ENCODE data around the gene POLDIP3. TPM values are rescaled to one million over a fixed set of nuclear protein-coding genes. Genes with fewer than 3 reads are reported as not detected.
"Not testable (repeated sequence)": the region's sequence is repeated elsewhere in the genome, so short reads cannot be mapped to it uniquely, and the experiment has no call there.

Gene POLDIP3
- total and polyA plus RNA-seq, 2 experiments from 2014 or later = 35.5 to 45.9 TPM

DNA sequence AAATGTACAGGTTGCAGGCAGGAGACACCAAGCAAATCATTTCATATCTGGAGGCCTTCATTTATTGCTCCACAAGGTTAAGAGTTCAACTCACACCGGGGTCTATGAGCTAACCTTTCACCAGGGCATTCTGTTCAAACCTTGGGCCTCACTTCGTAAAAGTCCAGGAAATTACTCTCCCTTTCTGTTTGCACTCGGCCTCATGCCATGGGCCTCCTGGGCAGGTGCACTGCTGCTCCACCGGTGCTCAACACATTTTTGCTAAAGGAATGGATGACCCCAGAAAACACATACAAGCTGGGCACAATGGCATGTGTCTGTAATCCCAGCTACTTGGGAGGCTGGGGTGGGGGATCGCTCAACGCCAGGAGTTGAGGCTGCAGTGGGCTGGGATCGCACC is 78.5 kb downstream of the POLDIP3 start:
- Histone ChIP-seq H3K27ac (no peak overlapping the region), H3K4me2 (ENCODE audit: unreplicated experiment) (no peak overlapping the region), H3F3A (ENCODE audit: insufficient read depth) (peaks cover 11% of the 10 kb centered on the region), H3K36me3 (ENCODE audit: low read depth) (no peaks in the 10 kb centered on the region), H3K4me1 (ENCODE audit: insufficient read depth) (peaks cover 5% of the 10 kb centered on the region; the same call in 1 of the 2 replicates), H3K79me2 (ENCODE audit: insufficient read depth) (no peaks in the 10 kb centered on the region), H3K4me3 (no peak overlapping the region), H3K27me3 (replicated peaks; ENCODE audit: insufficient read depth) (no peaks in the 10 kb centered on the region), H3K9me3 (ENCODE audit: low read depth) (no peaks in the 10 kb centered on the region), H3K9me2 (ENCODE audit: insufficient read depth) (no peaks in the 10 kb centered on the region), H3K9ac (no peak overlapping the region), H2AFZ (no peak overlapping the region), H4K20me1 (ENCODE audit: insufficient read depth) (no peaks in the 10 kb centered on the region)
- 82 to 85% methylated on average over 7 of the region's 7 CpGs for WGBS, 2 experiments (ENCODE audit: low coverage in 1 of 2, low lambda C conversion rate in 2 of 2, missing lambda C conversion rate in 2 of 2)
- in situ Hi-C loops (cut with MboI) = no loop called here
- TF ChIP-seq EZH2phosphoT487 (IDR thresholded peaks at IDR 0.05; ENCODE audit: insufficient read depth, low read depth) = no peak
- no peak for TF ChIP-seq EZH2 (IDR thresholded peaks at IDR 0.05; ENCODE audit: insufficient read depth, poor library complexity, severe bottlenecking)
- DNase-seq = no peak

GRCh38 chr22:42535082-42535731 is 79.5 kb downstream of the POLDIP3 start:
- H3K9me2 ChIP-seq (ENCODE audit: insufficient read depth); H3K27me3 ChIP-seq (replicated peaks; ENCODE audit: insufficient read depth); H2AFZ ChIP-seq; H3K9me3 ChIP-seq (ENCODE audit: low read depth); DNase-seq; H3K36me3 ChIP-seq (ENCODE audit: low read depth); H3K4me3 ChIP-seq; H3K4me1 ChIP-seq (ENCODE audit: insufficient read depth); H3K9ac ChIP-seq; in situ Hi-C loops (cut with MboI); H4K20me1 ChIP-seq (ENCODE audit: insufficient read depth); H3K4me2 ChIP-seq (ENCODE audit: unreplicated experiment); H3K79me2 ChIP-seq (ENCODE audit: insufficient read depth); H3K27ac ChIP-seq: not testable (repeated sequence)
- 62 to 67% methylated on average over 4 to 6 of the region's 14 CpGs for WGBS, 2 experiments (ENCODE audit: low coverage in 1 of 2, low lambda C conversion rate in 2 of 2, missing lambda C conversion rate in 2 of 2)
- H3F3A ChIP-seq (ENCODE audit: insufficient read depth) = peaks cover 11% of the 10 kb centered on the region

Small RNAs within 50 kb of the gene (small RNA-seq; reads per million reads assigned to genes)
- not detected for gene RN7SKP80 (ENCODE audit: low read depth, low replicate concordance)
- gene RNU6-513P (ENCODE audit: low read depth, low replicate concordance) = not detected

Other genes starting within 250 kb of the POLDIP3 start
- not detected in 2 replicates for gene NFAM1, start 182.5 kb downstream of the POLDIP3 start, total RNA-seq (2014; rRNA removed; shearing (Covaris generic))
- gene NFAM1, start 182.5 kb downstream of the POLDIP3 start, polyA plus RNA-seq (2016; fragmentation: Nextera tagmentation; extraction: Ambion mirVana) = not detected in 2 replicates
- gene RRP7A, start 95.1 kb downstream of the POLDIP3 start, total RNA-seq (2014; rRNA removed; shearing (Covaris generic)) = 23.9 and 31.7 TPM in 2 replicates
- gene RRP7A, start 95.1 kb downstream of the POLDIP3 start, polyA plus RNA-seq (2016; fragmentation: Nextera tagmentation; extraction: Ambion mirVana) = 48.2 and 50.8 TPM in 2 replicates
- 2.8 and 4.8 TPM in 2 replicates for gene SERHL2, start 60.9 kb downstream of the POLDIP3 start, total RNA-seq (2014; rRNA removed; shearing (Covaris generic))
- gene SERHL2, start 60.9 kb downstream of the POLDIP3 start, polyA plus RNA-seq (2016; fragmentation: Nextera tagmentation; extraction: Ambion mirVana) = 5.0 and 5.1 TPM in 2 replicates
- not detected in 2 replicates for gene ATP5MGL, start 25.7 kb upstream of the POLDIP3 start, total RNA-seq (2014; rRNA removed; shearing (Covaris generic))
- 0.62 TPM in 1 of 2 replicates, not detected in the other for gene ATP5MGL, start 25.7 kb upstream of the POLDIP3 start, polyA plus RNA-seq (2016; fragmentation: Nextera tagmentation; extraction: Ambion mirVana)
- gene CYB5R3, start 34.5 kb upstream of the POLDIP3 start, total RNA-seq (2014; rRNA removed; shearing (Covaris generic)) = 314 and 378 TPM in 2 replicates
- gene CYB5R3, start 34.5 kb upstream of the POLDIP3 start, polyA plus RNA-seq (2016; fragmentation: Nextera tagmentation; extraction: Ambion mirVana) = 907 and 950 TPM in 2 replicates
- 10.9 and 18.6 TPM in 2 replicates for gene A4GALT, start 106.0 kb upstream of the POLDIP3 start, total RNA-seq (2014; rRNA removed; shearing (Covaris generic))
- 14.8 and 15.4 TPM in 2 replicates for gene A4GALT, start 106.0 kb upstream of the POLDIP3 start, polyA plus RNA-seq (2016; fragmentation: Nextera tagmentation; extraction: Ambion mirVana)
- gene ARFGAP3, start 242.4 kb upstream of the POLDIP3 start, total RNA-seq (2014; rRNA removed; shearing (Covaris generic)) = 83.2 and 96.8 TPM in 2 replicates
- gene ARFGAP3, start 242.4 kb upstream of the POLDIP3 start, polyA plus RNA-seq (2016; fragmentation: Nextera tagmentation; extraction: Ambion mirVana) = 79.7 and 81.5 TPM in 2 replicates

Data from GM23248 (cell line).